HG02970 (cell line): ENCODE data around the gene ZNF627.
"Not testable (repeated sequence)": the region's sequence is repeated elsewhere in the genome, so short reads cannot be mapped to it uniquely, and the experiment has no call there.

Experiments used
- ATAC-seq: cut with Tn5 transposase; IDR thresholded peaks from one replicate; pipeline ENCODE4 v1.9.1; 2021; ENCODE audit warnings: mild to moderate bottlenecking, moderate library complexity, moderate number of reproducible peaks; ENCODE audit not compliant: unreplicated experiment, low FRiP score

Gene ZNF627

DNA sequence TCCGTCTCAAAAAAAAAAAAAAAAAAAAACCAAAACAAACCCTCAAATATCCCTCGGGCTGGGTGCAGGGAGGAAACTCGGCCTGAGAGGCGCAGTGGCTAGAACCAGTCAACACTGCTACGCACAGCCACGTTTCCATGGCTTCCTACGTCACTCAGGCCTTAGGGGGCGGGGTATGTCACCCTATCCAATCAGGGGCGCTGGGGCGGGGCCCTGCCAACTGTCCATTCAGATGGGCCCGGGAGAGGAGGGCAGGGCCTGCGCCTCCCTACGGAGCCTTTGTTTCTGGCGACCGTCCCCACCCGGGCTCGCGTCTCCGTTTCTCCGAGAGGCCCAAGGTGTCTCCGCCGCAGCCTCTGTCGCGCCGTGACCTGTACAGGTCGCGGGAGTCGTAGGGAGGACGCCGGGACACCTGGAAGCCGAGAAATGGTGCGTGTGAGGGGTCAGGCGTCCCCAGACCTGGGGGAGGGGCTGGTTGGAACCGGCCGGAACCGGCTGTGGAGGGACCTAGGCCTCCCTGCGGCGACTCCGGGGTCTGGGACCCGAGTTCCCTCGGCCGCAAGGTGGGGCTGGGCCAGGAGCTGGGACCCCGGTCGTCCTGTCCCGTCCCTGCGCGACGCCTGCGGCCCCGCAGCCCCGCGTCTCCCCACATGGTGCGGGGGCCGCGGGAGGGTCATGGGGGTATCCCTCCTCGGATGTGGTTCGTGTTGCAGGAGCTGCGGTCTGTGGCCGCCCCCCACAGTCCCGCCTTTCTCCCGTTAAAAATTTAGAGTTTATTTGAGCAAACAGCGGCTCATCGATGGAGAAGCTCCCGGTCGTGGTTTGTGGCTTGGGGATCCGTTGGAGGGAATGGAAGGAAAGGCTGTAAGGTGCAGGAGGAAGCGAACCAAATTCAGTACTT, at the start of gene ZNF627:
TSS of gene ZNF627 (plus strand) at position 282 of the 901 bp plus-strand sequence. CDS start at position 427, 145 bp downstream.
- ATAC-seq: peak; percentile 98

DNA sequence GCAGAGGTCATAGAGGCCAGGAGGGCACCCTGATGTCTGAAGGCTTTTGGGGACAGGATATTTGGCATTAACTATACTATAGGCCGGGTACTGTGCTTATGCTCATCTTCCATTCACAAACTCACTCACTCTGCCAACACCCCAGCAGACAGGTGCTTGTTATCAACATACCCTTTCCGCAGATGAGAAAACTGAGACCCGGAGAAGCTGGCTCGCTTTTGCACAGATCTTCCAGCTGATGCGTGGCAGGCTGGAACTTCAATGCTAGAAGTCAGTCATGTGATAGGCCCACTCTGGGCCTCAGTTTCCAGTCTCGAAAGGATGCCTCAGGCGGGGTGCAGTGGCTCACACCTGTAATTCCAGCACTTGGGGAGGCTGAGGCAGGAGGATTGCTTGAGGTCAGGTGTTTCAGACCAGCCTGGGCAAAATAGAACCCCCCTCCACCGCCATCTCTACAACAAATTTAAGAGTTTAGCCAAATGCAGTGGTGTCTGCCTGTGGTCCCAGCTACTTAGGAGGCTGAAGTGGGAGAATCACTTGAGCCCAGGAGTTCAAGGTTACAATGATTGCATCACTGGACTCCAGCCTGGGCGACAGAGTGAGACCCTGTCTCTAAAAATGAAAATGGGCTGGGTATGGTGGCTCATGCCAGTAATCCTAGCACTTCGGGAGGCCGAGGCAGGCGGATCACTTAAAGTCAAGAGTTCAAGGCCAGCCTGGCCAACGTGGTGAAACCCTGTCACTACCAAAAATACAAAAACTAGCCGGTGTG, 49.2 kb upstream of the ZNF627 start:
- no peak for ATAC-seq

DNA sequence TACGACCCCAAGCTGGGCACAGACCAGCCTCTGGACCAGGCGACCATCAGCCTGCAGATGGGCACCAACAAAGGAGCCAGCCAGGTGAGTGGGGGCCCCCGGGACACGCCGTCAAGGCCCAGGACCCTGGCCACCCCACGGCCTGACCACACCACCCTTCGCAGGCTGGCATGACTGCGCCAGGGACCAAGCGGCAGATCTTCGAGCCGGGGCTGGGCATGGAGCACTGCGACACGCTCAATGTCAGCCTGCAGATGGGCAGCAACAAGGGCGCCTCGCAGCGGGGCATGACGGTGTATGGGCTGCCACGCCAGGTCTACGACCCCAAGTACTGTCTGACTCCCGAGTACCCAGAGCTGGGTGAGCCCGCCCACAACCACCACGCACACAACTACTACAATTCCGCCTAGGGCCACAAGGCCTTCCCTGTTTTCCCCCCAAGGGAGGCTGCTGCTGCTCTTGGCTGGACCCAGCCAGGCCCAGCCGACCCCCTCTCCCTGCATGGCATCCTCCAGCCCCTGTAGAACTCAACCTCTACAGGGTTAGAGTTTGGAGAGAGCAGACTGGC, 47.8 kb upstream of the ZNF627 start:
- no peak for ATAC-seq

DNA sequence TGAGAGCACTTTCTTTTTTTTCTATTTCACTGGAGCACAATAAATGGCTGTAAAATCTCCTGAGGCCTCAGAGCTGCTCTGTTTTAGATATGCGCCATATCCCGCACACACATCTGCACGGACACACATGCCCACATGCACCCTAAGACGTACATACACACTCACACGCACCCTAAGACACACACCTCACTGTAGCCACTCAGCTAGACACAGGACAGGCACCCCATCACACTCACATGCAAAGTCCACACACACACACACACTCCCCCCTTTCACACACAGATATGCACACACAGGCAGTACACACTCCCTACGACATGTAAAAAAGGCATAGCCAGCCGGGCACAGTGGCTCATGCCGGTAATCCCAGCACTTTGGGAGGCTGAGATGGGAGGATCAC, 47.0 kb upstream of the ZNF627 start:
- no peak for ATAC-seq

DNA sequence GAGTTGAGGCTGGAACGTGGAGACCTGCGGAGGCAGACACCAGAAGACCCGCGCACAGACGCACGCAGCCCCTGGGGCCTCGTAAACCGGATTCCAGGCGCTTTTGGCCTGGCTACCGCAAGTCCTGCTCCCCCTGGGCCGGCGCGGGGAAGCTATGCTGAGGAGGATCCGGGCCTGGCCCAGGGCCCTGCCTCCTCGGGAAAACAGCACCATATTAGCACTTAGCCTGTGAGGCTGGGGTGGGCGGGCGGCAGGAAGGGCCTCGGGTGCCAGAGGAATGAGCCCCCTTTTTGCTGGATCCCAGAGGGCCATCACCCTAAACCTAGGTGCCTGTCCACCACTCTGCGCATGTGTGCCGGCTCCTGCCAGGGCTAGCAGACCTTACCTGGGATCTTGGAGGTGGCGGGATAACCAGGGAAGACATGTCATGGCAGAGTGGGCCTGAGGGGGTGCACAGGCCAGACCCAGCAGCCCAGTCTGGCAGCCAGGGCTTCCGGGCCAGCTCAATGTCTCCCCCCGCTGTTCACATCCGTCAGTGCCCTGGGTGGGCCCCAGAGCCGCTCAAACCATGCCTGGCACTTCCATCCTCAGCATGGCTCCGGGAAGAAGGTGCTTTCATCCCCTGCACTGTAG, 45.6 kb upstream of the ZNF627 start:
- no peak for ATAC-seq

DNA sequence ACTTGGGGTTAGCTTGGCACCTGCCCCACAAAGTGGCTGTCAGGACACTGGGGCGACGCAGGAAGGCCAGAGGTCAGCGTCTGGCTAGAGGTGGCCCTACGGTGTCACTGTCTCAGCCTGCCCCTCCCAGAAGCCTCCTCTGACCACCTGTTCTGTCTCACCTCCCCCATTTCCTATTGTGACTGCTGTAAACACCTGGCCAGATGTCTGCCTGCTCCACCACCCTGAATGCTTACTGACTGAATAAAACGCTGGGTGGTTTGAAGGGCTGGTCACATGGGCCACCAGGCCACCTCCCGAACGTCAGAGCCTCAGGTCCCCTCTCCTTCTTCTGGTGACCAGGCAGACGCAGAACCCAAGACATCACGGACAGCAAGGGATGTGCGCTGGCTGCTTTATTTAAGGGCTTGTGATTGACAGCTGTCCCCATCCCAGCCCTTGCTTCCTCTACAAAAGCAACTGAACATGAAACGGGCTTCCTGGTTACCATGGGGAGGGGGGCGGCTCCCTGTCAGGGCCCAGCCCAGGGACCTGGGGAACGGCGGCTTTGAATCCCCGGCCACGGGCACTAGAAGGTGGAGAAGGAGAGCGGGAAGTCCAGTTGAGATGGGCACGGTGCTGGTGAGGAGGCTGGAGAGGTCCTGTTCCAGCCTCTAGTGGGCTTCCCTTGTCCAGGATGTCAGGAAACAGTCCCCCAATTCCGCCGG, 44.5 kb upstream of the ZNF627 start:
- no peak for ATAC-seq

DNA sequence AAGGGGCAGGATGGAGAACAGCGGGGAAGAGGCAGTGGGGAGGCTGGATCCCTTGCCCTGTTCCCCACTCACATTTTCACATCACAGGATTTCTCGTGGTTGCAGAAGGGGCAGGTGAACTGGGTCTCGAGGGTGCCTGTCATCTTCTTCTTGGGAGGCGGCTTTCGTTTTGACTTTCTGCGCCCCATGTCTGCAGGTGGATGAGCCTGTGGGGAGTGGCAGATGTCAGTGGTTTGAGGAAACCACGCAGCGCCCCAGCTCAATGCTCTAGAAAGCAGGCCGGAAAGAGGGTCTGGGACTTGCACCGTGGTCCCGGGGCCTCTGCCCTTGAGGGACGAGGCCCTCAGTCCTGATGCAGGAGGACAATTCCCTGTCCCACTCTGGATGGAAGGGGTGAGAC, 43.1 kb upstream of the ZNF627 start:
- no peak for ATAC-seq

DNA sequence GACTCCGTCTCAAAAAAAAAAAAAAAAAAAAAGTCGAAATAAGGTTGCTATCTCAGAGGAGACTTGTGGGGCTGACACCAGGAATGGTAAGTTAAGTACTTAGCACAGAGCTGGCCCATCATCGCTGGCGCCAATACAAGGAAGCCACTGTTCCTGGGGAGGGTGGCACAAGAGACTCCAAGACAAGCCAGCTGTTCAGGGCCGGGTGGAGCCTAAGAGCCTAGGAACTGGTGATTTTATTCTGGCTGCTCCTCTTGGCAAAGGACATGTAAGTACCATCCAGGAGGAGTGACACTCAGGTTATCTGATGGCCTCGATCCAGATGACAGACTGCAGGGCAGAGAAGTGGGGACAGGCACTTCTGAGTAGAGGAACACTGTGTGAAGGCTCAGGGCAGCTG, 42.0 kb upstream of the ZNF627 start:
- no peak for ATAC-seq

DNA sequence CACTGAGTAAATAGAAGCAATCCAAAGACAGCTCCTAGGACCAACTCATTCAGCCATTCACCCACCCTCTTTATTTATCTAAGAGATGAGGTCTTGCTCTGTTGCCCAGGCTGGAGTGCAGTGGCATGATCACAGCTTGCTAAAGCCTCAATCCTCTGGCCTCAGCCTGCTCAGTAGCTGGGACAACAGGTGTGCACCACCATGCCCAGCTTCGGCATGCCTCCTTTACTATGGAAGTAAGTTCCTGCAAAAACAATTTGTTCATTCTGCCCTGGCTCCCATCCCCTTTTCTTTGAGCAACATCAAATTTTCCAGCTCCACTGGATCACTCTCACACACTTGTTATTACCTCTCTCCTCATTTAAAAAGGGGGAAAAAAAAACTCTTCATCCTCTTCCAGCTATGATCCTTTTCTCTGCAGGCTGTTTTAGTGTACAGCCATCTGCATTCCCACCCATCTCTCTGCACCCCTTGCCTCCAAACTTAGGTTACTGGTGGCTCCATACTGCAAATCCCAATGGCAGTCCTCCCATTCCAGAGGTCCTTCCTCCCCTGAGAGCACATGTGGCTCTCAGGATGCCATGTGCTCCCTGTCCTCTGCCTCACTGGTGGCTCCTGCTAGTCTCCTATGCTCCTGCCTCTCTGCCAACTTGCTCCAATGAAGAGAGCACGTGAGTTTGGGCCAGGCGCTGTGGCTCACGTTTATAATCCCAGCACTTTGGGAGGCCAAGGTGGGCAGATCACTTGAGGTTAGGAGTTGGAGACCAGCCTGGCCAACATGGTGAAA, 40.5 kb upstream of the ZNF627 start:
- ATAC-seq: no peak

DNA sequence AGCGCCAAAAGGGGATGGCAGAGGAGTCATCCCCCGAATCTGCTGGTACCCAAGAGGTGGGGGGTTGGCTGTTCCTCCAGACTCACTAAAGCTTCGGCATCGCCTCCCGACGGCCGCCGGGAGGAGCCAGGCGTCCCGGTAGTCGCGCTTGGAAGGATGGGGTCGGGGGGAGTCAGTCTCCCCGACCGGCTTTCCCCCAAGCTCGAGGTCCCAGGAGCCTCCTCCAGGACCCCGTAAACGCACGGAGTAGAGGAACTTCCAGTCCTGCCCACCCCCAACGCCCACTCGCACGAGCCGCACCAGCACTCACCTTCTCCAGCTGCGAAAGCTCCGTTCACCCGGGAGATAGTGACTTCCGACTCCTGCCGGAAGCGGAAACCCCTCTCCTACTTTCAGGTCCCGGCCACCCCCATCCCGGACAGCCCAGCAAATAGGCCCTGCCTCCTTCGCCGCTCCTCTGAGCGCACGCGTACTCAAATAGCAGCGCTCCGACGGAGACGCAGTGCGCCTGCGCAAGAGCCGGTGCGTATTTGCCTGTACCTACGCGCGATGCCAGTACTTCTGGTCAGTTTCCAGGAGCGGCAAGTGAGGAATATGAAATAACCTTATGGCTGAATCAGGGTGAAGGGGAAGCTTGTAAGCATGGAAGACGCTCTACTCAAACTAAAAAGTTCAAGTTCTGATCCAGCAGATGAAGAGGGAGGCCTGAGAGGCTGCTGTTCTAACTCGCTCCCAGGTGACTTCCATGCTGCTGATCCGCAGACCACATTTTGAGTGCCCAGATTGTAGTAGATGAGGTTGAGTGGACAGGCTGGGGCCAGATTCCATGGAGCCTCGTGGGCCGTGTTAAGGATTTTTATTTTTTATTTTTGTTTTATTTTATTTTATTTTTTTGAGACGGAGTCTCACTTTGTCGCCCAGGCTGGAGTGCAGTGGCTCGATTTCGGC, 38.1 kb upstream of the ZNF627 start, which contains the start of gene ELOF1:
TSS of gene ELOF1 (minus strand) at position 350 of the 948 bp plus-strand sequence. CDS start 4,883 bp downstream, outside the sequence.
- ATAC-seq: peak; percentile 87

DNA sequence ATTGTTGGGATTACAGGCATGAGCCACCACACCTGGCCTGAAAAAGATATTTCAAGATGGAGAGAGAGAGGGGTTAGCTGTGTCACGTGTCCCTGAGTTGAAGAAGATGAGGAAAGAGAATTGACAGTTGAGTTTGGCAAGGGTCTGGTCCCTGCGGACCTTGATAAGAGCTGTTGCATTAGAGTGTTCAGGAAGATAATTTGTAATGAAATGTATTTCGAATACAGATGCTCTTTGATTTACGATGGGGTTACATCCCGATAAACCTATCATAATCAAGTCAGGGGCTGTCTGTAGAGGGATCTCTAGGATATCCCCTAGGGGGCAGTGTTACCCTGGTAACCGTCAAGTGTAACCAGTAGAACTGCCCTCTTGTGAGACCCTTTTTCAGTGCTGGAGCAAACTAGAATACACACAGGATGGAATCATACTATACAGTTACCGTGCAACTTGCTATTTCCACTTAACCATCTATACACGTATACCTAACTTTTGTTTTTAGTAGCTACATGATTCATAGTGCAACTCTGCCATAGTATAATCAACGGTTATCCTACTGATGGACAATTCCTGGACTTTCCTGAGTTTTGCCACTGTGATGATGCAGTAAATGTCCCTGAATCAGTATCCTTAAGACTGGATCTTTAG, 36.8 kb upstream of the ZNF627 start:
- no peak for ATAC-seq

DNA sequence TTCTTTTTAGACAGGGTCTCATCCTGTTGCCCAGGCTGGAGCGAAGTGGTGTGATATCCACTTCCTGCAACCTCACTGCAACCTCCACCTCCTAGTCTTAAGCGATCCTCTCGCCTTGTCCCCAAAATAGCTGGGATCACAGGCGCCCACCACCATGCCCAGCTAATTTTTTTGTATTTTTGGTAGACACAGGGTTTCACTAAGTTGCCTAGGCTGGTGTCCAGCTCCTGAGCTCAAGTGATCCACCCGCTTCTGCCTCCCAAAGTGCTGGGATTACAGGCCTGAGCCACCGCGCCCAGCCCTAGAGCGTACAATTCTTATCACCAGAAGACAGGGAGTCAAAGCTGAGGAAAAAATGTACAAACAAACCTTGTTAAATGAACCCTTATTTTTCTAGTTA, 33.8 kb upstream of the ZNF627 start:
- no peak for ATAC-seq

DNA sequence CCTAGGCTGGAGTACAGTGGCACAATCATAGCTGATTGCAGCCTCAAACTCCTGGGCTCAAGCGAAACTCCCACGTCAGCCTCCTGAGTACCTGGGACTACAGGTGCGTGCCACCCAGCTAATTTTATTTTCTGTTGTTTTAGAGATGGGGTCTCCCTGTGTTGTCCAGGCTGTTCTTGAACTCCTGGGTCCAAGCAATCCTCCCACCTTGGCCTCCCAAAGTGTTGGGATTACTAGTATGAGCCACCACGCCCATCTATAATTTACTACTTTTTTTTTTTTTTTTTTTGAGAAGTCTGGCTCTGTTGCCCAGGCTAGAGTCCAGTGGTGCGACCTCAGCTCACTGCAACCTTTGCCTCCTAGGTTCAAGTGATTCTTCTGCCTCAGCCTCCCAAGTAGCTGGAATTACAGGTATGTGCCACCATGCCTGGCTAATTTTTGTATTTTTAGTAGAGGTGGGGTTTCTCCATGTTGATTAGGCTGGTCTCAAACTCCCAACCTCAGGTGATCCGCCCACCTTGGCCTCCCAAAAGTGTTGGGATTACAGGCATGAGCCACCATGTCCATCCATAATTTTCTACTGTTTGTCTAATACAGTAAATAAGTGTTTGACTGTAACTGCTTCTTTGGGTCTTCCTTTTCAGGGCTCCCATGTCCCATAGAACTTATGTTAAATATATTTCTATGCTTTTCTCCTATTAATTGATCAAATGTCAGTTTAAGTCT, 33.0 kb upstream of the ZNF627 start:
- not testable (repeated sequence) for ATAC-seq

DNA sequence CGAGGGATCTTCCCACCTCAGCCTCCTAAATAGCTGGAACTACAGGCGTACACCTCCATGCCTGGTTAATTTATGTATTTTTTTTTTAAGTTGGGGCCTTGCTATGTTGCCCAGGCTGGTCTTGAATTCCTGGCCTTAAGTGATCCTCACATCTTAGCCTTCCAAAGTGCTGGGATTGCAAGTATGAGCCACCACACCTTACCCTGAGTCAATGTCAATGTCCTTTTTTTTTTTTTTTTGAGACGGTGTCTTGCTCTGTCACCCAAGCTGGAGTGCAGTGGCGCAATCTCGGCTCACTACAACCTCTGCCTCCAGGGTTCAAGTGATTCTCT, 31.7 kb upstream of the ZNF627 start:
- ATAC-seq: not testable (repeated sequence)

DNA sequence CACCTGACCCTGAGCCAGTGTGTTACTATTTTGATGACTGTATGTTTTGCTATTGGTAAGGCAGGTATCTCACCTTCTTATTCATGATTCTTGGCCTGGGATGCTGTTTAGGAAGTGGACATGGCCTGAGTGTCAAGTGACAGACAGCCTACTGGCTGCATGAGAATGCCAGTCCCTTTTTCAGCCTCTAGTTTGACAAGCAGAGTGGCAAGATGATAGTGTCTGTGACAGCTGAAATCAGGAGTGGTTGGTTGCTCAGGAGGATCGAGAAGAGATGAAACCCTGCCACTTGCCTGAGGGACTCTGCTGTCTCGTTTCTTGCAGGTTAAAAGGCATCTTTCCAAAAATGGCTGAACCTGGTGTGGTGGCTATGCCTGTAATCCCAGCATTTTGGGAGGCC, 31.1 kb upstream of the ZNF627 start:
- no peak for ATAC-seq

DNA sequence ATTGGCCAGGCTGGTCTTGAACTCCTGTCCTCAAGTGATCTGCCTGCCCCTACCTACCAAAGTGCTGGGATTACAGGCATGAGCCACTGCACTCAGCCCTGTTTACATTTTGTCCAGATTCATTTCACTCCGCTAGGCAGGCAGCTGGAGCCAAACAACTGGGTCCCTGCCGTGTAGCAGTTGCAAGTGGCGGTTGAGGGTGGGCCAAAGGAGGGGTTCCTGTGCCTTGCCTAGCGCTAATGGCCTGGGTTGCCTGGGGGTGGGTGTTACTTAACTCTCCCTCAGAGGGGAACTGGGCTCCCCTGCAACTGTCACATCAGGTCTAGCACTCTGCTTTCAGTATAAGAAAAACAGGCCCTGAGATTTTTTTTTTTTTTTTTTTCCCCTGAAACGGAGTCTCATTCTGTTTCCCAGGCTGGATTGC, 27.2 kb upstream of the ZNF627 start:
- no peak for ATAC-seq

DNA sequence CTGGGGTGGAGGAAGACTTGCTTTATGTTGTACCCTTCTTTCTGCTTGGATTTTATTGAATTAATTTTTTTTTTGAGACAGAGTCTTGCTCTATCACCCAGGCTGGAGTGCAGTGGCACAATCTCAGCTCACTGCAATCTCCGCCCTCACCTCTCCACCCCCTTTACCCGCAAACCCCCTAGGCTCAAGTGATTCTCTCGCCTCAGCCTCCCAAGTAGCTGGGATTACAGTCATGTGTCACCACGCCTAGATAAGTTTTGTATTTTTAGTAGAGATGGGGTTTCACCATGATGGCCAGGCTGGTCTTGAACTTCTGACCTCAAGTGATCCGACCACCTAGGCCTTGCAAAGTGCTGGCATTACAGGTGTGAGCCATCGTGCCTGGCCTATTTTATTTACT, 23.9 kb upstream of the ZNF627 start:
- ATAC-seq: not testable (repeated sequence)
